Sciatic nerve (tissue), 2 donors: ENCODE results near the gene DOP1A. TPM values are rescaled to one million over a fixed set of nuclear protein-coding genes. Genes with fewer than 3 reads are reported as not detected.
"Not testable (repeated sequence)": the region's sequence is repeated elsewhere in the genome, so short reads cannot be mapped to it uniquely, and the experiment has no call there.

Experiments
- ATAC-seq: fragments of 200-7000 bp; cut with Tn5 transposase; one replicate; pipeline ENCODE4 v1.9.1; 2020; ENCODE audit warnings: mild to moderate bottlenecking, moderate library complexity
- DNase-seq: peaks from one replicate; pipeline ENCODE4 v3.0.0-alpha.2; 2020; ENCODE audit warnings: low spot score
- intact Hi-C: fragments of 100-400 bp; cut with DNase I; formaldehyde crosslinking; loops from one replicate; pipeline ENCODE4 v1.14.2; 2022
- total RNA-seq: library from RNA; stranded (reverse); fragmentation: NEBNext Ultra II Directional; extraction: Animal tissue kit (Norgen Biotek cat#: 25700); gene quantifications from one replicate; pipeline ENCODE4 v1.2.1, GENCODE V29; 2021
- donor health status: DM: no; HTN: no; CAD: no.
- donor health status: DM: no; HTN: no; CAD: no.

DOP1A gene
- total RNA-seq, 1 donor from 2014 or later = 42.7 TPM

DNA sequence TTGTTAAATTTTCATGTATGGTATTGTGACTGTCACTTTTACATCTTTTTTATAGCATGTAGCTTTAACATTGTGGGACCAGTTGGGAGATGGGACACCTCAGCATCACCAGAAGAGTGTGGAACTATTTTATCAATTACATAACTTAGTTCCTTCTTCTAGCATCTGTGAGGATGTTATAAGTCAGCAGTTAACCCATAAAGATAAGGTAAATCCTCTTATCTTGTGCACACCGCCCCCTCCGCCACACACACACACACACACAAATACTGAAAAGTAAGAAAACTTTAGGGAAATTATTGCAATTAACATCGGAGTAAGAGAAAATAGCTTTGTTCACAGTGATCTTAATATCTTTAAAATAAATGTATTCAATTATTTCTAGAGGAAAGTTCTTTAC lies 64.7 kb downstream of the DOP1A start:
- DNase-seq (no peak), ATAC-seq (no peak)
- intact Hi-C loops = no loop called here

DNA sequence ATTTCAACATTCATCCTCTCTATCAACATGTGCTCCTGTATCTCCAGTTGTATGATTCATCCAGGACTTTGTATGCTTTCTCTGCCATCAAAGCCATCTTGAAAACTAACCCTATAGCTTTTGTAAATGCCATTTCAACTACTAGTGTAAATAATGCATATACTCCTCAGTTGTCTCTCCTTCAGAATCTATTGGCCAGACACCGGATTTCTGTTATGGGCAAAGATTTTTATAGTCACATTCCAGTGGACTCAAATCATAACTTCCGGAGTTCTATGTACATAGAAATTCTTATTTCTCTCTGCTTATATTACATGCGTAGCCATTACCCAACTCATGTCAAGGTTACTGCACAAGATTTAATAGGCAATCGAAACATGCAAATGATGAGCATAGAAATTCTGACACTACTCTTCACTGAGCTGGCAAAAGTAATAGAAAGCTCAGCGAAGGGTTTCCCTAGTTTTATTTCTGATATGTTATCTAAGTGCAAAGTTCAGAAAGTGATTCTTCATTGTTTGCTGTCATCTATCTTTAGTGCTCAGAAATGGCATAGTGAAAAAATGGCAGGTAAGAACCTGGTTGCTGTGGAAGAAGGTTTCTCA lies 70.7 kb downstream of the DOP1A start:
- DNase-seq = no peak
- intact Hi-C loops = no loop called here
- ATAC-seq = no peak

GRCh38 chr6:83138758-83139157 lies 71.3 kb downstream of the DOP1A start:
- intact Hi-C loops = no loop called here

DNA sequence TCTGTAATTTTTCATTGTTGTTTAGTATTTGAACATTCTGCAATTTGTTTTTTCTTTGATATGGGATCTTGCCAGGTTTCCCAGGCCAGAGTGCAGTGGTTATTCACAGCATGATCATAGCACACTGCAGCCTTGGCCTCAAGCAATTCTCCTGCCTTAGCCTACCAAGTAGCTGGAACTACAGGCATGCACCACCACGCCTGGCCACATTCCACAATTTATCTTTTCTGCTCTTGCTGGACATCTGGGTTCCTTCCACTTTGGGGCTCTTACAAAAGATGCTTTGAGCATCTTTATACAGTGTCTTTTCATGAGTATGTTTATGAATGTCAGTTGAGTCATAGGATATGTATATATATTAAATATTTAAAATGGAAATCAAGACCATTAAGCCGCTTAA lies 83.6 kb downstream of the DOP1A start:
- DNase-seq (no peak), ATAC-seq (no peak)
- intact Hi-C loops = no loop called here

More at GRCh38 chr6:83138758-83139157, 71.3 kb downstream of the DOP1A start:
- DNase-seq (no peak), ATAC-seq (no peak)

DNA sequence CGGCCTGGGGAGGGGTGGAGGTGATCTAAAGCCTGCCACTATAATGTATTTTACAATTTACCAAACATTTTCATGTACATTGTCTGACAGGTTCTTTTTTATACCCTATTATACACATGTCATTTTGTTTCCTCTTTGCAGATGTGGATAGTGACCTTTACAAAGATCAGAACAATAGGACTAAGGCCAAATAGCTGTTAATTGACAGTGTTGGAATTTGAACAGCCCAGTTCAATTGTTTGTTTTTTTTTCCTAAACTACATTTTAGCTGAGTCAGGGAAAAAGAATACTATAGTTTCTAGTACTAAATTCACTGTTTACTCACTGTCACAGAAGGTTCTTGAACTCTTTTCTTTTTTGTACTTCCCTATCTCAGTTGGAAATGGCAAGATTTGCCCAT lies 85.4 kb downstream of the DOP1A start:
- DNase-seq (no peak), ATAC-seq (no peak)
- intact Hi-C loops = no loop called here

DNA sequence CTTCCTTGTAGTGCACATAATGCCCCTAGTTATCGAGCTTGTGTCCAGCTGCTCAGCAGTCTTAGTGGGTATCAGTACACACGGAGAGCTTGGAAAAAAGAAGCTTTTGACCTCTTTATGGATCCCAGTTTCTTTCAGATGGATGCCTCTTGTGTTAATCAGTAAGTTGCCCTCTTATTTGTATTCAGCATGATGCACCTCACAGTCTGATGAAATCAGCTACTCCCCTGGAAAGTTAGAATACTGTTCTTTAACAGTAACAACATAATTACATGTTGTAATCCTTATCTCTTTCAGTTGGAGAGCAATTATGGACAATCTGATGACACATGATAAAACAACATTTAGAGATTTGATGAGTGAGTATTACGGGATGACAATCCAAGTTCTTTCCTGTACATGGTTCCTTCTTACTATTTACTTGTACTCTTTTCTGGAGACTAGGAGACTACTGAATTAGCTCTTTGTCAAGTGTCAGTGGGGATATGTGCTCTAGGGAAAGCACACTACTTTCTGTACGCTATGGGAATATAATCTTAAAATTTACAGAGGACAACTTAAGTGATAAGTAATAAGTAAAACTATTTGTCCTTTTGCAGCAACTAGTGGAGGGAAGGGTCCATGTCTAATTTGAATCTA lies 86.5 kb downstream of the DOP1A start:
- ATAC-seq = no peak
- no peak for DNase-seq
- intact Hi-C loops = no loop called here

DNA sequence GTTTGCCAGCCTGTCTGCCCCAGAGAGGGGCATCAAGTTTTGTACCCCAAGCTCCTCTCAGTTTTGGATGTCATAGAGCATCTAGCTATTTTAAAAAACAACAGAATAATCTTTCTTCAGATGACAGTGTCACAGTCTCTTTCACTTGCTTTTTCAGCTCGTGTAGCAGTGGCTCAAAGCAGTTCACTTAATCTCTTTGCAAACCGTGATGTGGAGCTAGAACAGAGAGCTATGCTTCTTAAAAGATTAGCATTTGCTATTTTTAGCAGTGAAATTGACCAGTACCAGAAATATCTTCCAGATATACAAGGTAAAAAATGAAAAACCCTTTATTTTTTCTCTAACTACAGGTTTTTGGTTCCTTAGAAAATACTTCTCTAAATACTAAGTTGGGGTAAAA lies 88.3 kb downstream of the DOP1A start:
- DNase-seq = no peak
- intact Hi-C loops = no loop called here
- ATAC-seq = no peak

GRCh38 chr6:83160167-83160566 lies 92.7 kb downstream of the DOP1A start:
- no peak for DNase-seq
- ATAC-seq = no peak
- intact Hi-C loops = no loop called here

- ATAC-seq = no peak
- intact Hi-C loops = no loop called here
- DNase-seq = no peak
Measured at GRCh38 chr6:83167726-83168278, 100.3 kb downstream of the DOP1A start.

- intact Hi-C loops = no loop called here
- DNase-seq (no peak), ATAC-seq (no peak)
Measured at GRCh38 chr6:83168556-83168955, 101.1 kb downstream of the DOP1A start.

GRCh38 chr6:83169106-83169505 lies 101.6 kb downstream of the DOP1A start:
- ATAC-seq = no peak

GRCh38 chr6:83169511-83169910 lies 102.0 kb downstream of the DOP1A start:
- ATAC-seq (no peak), DNase-seq (no peak)
- intact Hi-C loops = no loop called here

More at GRCh38 chr6:83169106-83169505, 101.6 kb downstream of the DOP1A start:
- intact Hi-C loops = no loop called here
- DNase-seq = no peak

- intact Hi-C loops = no loop called here
- ATAC-seq = no peak
- DNase-seq = no peak
Measured at GRCh38 chr6:83176246-83176645, 108.8 kb downstream of the DOP1A start.

GRCh38 chr6:83180426-83180950 lies 113.0 kb downstream of the DOP1A start:
- intact Hi-C loops = loop anchor here (5.0 kb wide), 1 partner anchor 617 kb away; no protein-coding TSS in a partner anchor
- DNase-seq (no peak), ATAC-seq (no peak)

DNA sequence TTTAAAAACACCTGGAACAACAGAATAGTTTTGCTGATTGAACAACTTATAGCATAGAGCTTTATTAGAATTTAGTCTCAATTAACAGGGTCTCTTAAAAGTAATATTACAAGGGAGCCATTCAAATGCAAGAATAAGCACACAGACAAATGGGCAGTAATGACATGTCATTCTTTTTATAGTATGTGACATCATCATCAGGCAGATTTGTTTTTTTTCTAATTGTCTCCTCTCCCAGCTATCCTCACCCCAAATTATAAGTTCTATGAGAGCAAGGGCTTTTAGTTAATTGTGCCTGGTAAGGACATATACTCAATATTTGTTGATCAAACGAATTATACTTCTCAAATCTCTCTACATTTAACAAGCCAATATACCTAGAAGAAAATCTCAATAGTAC lies 114.6 kb downstream of the DOP1A start:
- intact Hi-C loops = loop anchor here (5.0 kb wide), 1 partner anchor 615 kb away; no protein-coding TSS in a partner anchor
- DNase-seq = no peak
- ATAC-seq = no peak

DNA sequence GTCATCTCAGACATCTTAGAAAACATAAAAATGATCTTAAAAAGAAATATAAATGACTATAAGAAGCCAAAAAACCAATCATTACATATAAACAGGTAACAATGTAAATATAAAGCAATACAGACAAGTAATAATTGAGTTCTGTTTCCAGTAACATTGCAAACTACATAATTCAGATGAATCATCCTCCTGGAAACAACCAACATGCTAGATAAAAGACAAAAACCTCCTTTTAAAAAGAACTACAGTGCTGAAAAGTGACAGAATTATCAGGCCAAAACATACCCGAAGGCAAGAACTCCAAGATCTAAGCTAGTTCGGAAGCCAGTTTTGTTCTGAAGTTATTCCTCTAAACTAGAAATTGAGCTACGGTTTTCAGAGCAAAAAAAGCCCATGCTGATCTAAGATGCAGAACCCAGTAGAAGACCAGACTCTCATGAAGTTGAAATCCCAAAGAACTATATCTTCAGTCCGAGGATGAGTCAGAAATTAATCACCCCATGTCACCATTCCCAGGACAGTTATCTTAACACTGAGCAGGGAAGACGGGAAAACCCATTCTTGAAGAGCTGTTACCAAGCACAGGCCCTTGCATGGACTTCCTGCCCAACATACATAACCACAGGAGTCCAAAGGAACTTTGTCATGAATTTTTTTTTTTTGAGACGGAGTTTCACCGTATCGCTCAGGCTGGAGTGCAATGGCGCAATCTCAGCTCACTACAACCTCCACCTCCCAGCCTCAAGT lies 115.8 kb downstream of the DOP1A start:
- ATAC-seq = no peak

DNA sequence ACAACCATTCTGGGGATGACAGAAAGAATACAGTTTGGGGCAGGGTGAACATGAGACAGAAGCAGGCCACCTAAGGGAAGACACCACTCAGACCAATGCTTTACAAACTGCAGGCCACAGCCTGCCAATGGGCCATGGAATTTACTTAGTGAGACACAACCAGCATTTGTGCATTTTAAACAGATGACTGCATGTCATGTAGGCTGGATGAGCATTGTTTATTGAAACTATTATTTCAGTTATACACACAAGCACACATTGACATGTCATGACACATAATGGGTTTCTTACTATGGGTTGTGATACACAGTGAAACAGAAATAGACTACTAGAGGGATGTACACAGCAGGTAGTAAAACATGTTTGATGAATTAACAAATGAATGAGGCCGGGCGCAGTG lies 117.6 kb downstream of the DOP1A start:
- intact Hi-C loops = no loop called here
- DNase-seq (no peak), ATAC-seq (no peak)

More for the DNA sequence above, 115.8 kb downstream of the DOP1A start:
- intact Hi-C loops = loop anchor here (5.0 kb wide), 1 partner anchor 614 kb away; no protein-coding TSS in a partner anchor
- DNase-seq = no peak

GRCh38 chr6:83188501-83188900 lies 121.0 kb downstream of the DOP1A start:
- no peak for ATAC-seq
- DNase-seq = no peak
- intact Hi-C loops = no loop called here

- ATAC-seq (no peak), DNase-seq (no peak)
- intact Hi-C loops = no loop called here
Measured at GRCh38 chr6:83190626-83191025, 123.2 kb downstream of the DOP1A start.

GRCh38 chr6:83191974-83192373 lies 124.5 kb downstream of the DOP1A start:
- ATAC-seq, DNase-seq, intact Hi-C loops: not testable (repeated sequence)
